ENCODE data around the gene CPSF4L. TPM values are rescaled to one million over a fixed set of nuclear protein-coding genes. Genes with fewer than 3 reads are reported as not detected.

Gene CPSF4L
- total and polyA plus RNA-seq, 12 donors, result not detected

DNA sequence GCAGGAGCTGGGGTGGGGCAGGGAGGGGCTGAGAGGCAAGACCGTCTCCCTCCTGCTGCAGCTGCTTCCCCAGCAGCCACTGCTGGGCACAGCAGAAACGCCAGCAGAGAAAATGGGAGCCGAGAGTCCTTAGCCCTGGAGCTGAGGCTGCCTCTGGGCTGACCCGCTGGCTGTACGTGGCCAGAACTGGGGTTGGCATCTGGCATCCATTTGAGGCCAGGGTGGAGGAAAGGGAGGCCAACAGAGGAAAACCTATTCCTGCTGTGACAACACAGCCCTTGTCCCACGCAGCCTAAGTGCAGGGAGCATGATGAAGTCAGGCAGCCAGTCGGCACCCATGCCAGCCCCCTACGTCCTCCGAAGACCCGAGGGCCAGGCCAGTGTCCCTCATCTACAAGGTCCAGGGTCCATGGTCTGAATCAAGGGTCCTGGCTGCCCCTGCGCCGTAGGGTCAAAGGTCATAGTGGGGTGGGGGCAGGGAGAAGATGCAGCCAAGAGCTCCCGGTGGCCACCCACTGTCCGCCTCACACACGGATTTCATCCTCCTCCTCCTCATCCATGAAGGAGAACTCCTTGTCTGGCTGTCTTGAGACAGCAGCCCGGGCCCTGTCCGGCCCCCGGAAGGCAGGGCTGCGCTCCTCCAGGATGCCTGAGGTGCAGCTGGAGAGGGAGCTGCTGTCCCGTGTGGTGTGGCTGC is 23.4 kb upstream of the CPSF4L start:
- intact Hi-C loops (cut with DNase I), result no loop called here
- Histone ChIP-seq H3K4me1 (replicated peaks in 1 of 2) (peaks cover 27 to 76% of the 10 kb centered on the region in 2 donors), H3K27me3 (no peaks in the 10 kb centered on the region), H3K27ac (peak overlapping the region in 3 of 5 donors; percentile 24 to 96 (median 79)), H3K36me3 (replicated peaks in 1 of 2) (peaks cover 0 to 28% of the 10 kb centered on the region in 2 donors), H3K9me3 (replicated peaks in 1 of 3) (no peaks in the 10 kb centered on the region), H3K4me3 (no peak overlapping the region)
- 65 to 73% (median 67%) methylated on average over 4 to 20 of the region's 20 CpGs for WGBS, 4 donors
- DNase-seq, result peak in 1 of 7 donors; percentile 63
- TF ChIP-seq POLR2A (IDR thresholded peaks at IDR 0.05) (no peak), CTCF (IDR thresholded peaks at IDR 0.05) (no peak)

- H3K27me3 ChIP-seq, result no peaks in the 10 kb centered on the region
- H3K4me1 ChIP-seq (replicated peaks in 1 of 2), result peaks cover 25 to 76% of the 10 kb centered on the region in 2 donors
- no peak for TF ChIP-seq POLR2A (IDR thresholded peaks at IDR 0.05)
- TF ChIP-seq CTCF (IDR thresholded peaks at IDR 0.05), result no peak
- peaks cover 0 to 28% of the 10 kb centered on the region in 2 donors for H3K36me3 ChIP-seq (replicated peaks in 1 of 2)
- no peak for DNase-seq
- H3K27ac ChIP-seq, result peak overlapping the region in 2 of 5 donors; percentile 79 to 96
- no peak overlapping the region for H3K4me3 ChIP-seq
- 74 to 77% (median 75%) methylated on average over 8 of the region's 8 CpGs for WGBS, 4 donors
- intact Hi-C loops (cut with DNase I), result no loop called here
- no peaks in the 10 kb centered on the region for H3K9me3 ChIP-seq (replicated peaks in 1 of 3)
These were observed 22.7 kb upstream of the CPSF4L start for GRCh38 chr17:73284354-73284753.

DNA sequence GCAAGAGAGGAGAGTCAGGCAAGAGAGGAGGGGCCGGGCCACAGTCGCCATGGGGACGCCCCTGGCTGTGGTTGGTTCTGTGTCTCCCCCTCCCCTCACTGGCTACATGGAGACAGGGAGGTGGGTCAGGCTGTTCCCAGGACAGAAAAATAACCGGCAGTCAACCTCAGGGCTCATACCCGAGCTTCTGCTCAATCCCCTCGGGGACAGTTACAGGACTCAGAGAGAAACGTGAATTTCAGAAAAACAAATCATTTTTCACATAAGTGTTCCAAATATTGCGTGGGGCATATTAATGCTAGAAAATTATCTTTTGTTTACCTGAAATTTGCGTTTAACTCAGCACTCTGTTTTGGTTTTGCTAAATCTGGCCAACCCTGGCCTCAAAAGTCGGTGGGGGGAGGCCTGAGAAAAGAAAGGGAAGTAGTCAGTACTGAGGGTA is 22.2 kb upstream of the CPSF4L start:
- Histone ChIP-seq H3K36me3 (replicated peaks in 1 of 2) (peaks cover 0 to 28% of the 10 kb centered on the region in 2 donors), H3K27me3 (no peaks in the 10 kb centered on the region), H3K4me1 (replicated peaks in 1 of 2) (peaks cover 25 to 76% of the 10 kb centered on the region in 2 donors), H3K27ac (peak overlapping the region in 2 of 5 donors; percentile 16 to 96), H3K4me3 (no peak overlapping the region), H3K9me3 (replicated peaks in 1 of 3) (no peaks in the 10 kb centered on the region)
- TF ChIP-seq CTCF (IDR thresholded peaks at IDR 0.05), result no peak
- no peak for TF ChIP-seq POLR2A (IDR thresholded peaks at IDR 0.05)
- WGBS, 4 donors, result 55 to 71% (median 58%) methylated on average over 10 of the region's 10 CpGs
- intact Hi-C loops (cut with DNase I), result no loop called here
- peak in 1 of 7 donors; percentile 78 for DNase-seq

DNA sequence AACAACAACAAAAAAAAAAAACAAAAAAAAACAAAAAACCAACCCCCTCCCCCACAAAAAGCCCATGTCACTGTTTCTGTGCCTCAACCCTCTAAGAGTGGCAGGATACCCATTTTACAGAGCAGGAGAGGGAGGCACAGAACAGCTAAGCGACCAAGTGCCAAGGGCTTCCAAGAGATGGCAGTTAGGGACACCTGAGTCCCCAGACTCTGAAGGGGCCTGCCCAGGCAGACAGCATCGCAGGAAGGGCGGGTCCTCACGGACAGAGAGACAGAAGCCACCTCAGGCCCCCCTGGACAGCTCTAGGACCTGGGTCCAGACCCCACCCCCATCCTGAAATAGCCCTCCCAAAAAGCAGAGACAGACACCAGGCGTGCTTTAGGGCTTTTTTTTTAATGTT is 21.6 kb upstream of the CPSF4L start:
- intact Hi-C loops (cut with DNase I), result no loop called here
- peaks cover 0 to 28% of the 10 kb centered on the region in 2 donors for H3K36me3 ChIP-seq (replicated peaks in 1 of 2)
- no peak overlapping the region for H3K4me3 ChIP-seq
- no peaks in the 10 kb centered on the region for H3K9me3 ChIP-seq (replicated peaks in 1 of 3)
- H3K27ac ChIP-seq, result peak overlapping the region in 2 of 5 donors; percentile 16 to 96
- TF ChIP-seq POLR2A (IDR thresholded peaks at IDR 0.05), result no peak
- 74 to 92% (median 81%) methylated on average over 5 of the region's 5 CpGs for WGBS, 4 donors
- H3K4me1 ChIP-seq (replicated peaks in 1 of 2), result peaks cover 27 to 76% of the 10 kb centered on the region in 2 donors
- H3K27me3 ChIP-seq, result no peaks in the 10 kb centered on the region
- DNase-seq, result no peak

All from adrenal gland (tissue), 12 donors.